Sigmoid colon (tissue), 4 donors: ENCODE results near the gene RIPK3.

Experiments
- CTCF ChIP-seq, 4 experiments: fragments of 450-650 bp in 3 of 4; fragments of 200-600 bp in 1 of 4; IDR thresholded peaks; one replicate each; pipeline ENCODE4 v1.5.1; 2016 to 2019; ENCODE audit warnings: antibody characterized with exemption in 4 of 4, mild to moderate bottlenecking in 3 of 4, moderate library complexity in 2 of 4
- EP300 ChIP-seq, 4 donors: sonication (generic); formaldehyde crosslinking; IDR thresholded peaks; one replicate each; pipeline ENCODE4 v1.6.1; 2017; ENCODE audit warnings: antibody characterized with exemption in 4 of 4
- POLR2A ChIP-seq, 2 donors: fragments of 450-650 bp; IDR thresholded peaks; one replicate each; pipeline ENCODE4 v1.6.1; 2016; ENCODE audit warnings: antibody characterized with exemption in 2 of 2, mild to moderate bottlenecking in 2 of 2, moderate library complexity in 2 of 2
- POLR2AphosphoS5 ChIP-seq, 4 donors: sonication (generic); formaldehyde crosslinking; IDR thresholded peaks; one replicate each; pipeline ENCODE4 v1.6.1; 2017; ENCODE audit warnings: antibody characterized with exemption in 4 of 4

- TF ChIP-seq CTCF (IDR thresholded peaks at IDR 0.05) (no peak), POLR2A (IDR thresholded peaks at IDR 0.05) (no peak), EP300 (IDR thresholded peaks at IDR 0.05) (no peak), POLR2AphosphoS5 (IDR thresholded peaks at IDR 0.05) (no peak)
Observed at GRCh38 chr14:24387009-24387345, 47.2 kb upstream of the RIPK3 start.
